Dedifferentiated amniotic fluid mesenchymal stem cell (primary cell): ENCODE measurements around the gene C5orf22.
"Not testable (repeated sequence)": the region's sequence is repeated elsewhere in the genome, so short reads cannot be mapped to it uniquely, and the experiment has no call there.

Experiments used
- DNase-seq: peaks from one replicate; pipeline ENCODE4 v3.0.0-alpha.2; 2016; ENCODE audit errors: extremely low spot score

C5orf22 gene

GRCh38 chr5:31531888-31532547 lies at the start of gene C5orf22, which contains the start of gene DROSHA:
Gene C5orf22 (plus strand): TSS chr5:31532301. CDS start chr5:31532393, 92 bp downstream.
Gene DROSHA (minus strand): TSS chr5:31532093. CDS start chr5:31529059, 3,034 bp downstream.
- peak; percentile 98 for DNase-seq

GRCh38 chr5:31485376-31486207 lies 46.5 kb upstream of the C5orf22 start:
- no peak for DNase-seq

- DNase-seq, result no peak
Observed at GRCh38 chr5:31486441-31486840, 45.7 kb upstream of the C5orf22 start.

GRCh38 chr5:31487506-31487905 lies 44.6 kb upstream of the C5orf22 start:
- no peak for DNase-seq

- DNase-seq, result no peak
Observed at GRCh38 chr5:31492869-31493268, 39.2 kb upstream of the C5orf22 start.

GRCh38 chr5:31495336-31495735 lies 36.8 kb upstream of the C5orf22 start:
- DNase-seq, result no peak

- no peak for DNase-seq
Observed at GRCh38 chr5:31496301-31496700, 35.8 kb upstream of the C5orf22 start.

- DNase-seq, result no peak
Observed at GRCh38 chr5:31496891-31497290, 35.2 kb upstream of the C5orf22 start.

GRCh38 chr5:31500256-31500655 lies 31.8 kb upstream of the C5orf22 start:
- DNase-seq, result no peak

GRCh38 chr5:31502506-31502905 lies 29.6 kb upstream of the C5orf22 start:
- no peak for DNase-seq

GRCh38 chr5:31504529-31504928 lies 27.6 kb upstream of the C5orf22 start:
- no peak for DNase-seq

GRCh38 chr5:31511305-31511704 lies 20.8 kb upstream of the C5orf22 start:
- DNase-seq, result no peak

- no peak for DNase-seq
Observed at GRCh38 chr5:31516802-31517201, 15.3 kb upstream of the C5orf22 start.

- DNase-seq, result no peak
Observed at GRCh38 chr5:31523041-31523440, 9.1 kb upstream of the C5orf22 start.

GRCh38 chr5:31530541-31531265 lies 1.4 kb upstream of the C5orf22 start:
- no peak for DNase-seq

- peak; percentile 28 for DNase-seq
Observed at GRCh38 chr5:31531543-31531887, 586 bp upstream of the C5orf22 start.

- DNase-seq, result no peak
Observed at GRCh38 chr5:31534527-31535046, 2.5 kb downstream of the C5orf22 start.

GRCh38 chr5:31536873-31537272 lies 4.8 kb downstream of the C5orf22 start:
- no peak for DNase-seq

- no peak for DNase-seq
Observed at GRCh38 chr5:31537349-31537748, 5.2 kb downstream of the C5orf22 start.

- DNase-seq, result peak; percentile 25
Observed at GRCh38 chr5:31537851-31538250, 5.8 kb downstream of the C5orf22 start.

GRCh38 chr5:31549114-31549513 lies 17.0 kb downstream of the C5orf22 start:
- not testable (repeated sequence) for DNase-seq

- no peak for DNase-seq
Observed at GRCh38 chr5:31551878-31552277, 19.8 kb downstream of the C5orf22 start.
